Parathyroid adenoma (tissue), 2 donors: ENCODE measurements around the gene BPIFB6.

Experiments
- H2AFZ ChIP-seq: fragments of 300-600 bp; sonication (generic); one replicate; pipeline ENCODE4 v1.7.0; 2017; ENCODE audit warnings: antibody characterized with exemption, mild to moderate bottlenecking
- H3K27ac ChIP-seq: fragments of 300-600 bp; sonication (generic); one replicate; pipeline ENCODE4 v1.7.0; 2017
- H3K27me3 ChIP-seq: fragments of 300-600 bp; sonication (generic); one replicate; pipeline ENCODE4 v1.7.0; 2017; ENCODE audit warnings: low read length; ENCODE audit not compliant: control insufficient read depth, insufficient read depth
- H3K36me3 ChIP-seq: fragments of 300-600 bp; sonication (generic); one replicate; pipeline ENCODE4 v1.7.0; 2017; ENCODE audit warnings: low read length; ENCODE audit not compliant: control insufficient read depth, insufficient read depth
- H3K4me1 ChIP-seq: fragments of 300-600 bp; sonication (generic); one replicate; pipeline ENCODE4 v1.7.0; 2017; ENCODE audit warnings: control low read depth
- H3K4me2 ChIP-seq: fragments of 300-600 bp; sonication (generic); one replicate; pipeline ENCODE4 v1.7.0; 2017; ENCODE audit warnings: low read length
- H3K4me3 ChIP-seq: fragments of 300-600 bp; sonication (generic); one replicate; pipeline ENCODE4 v1.7.0; 2017; ENCODE audit warnings: low read depth, low read length
- H3K79me2 ChIP-seq: fragments of 300-600 bp; sonication (generic); one replicate; pipeline ENCODE4 v1.7.0; 2017; ENCODE audit warnings: control low read depth
- H3K9ac ChIP-seq: fragments of 300-600 bp; sonication (generic); one replicate; pipeline ENCODE4 v1.7.0; 2017; ENCODE audit warnings: mild to moderate bottlenecking
- H3K9me3 ChIP-seq: fragments of 300-600 bp; sonication (generic); one replicate; pipeline ENCODE4 v1.7.0; 2017; ENCODE audit warnings: low read length; ENCODE audit not compliant: control insufficient read depth
- TF ChIP-seq, protein P1 (sequence below): fragments of 300-600 bp; sonication (generic); IDR thresholded peaks from one replicate; pipeline ENCODE4 v1.7.0; 2017; ENCODE audit warnings: antibody characterized with exemption, mild to moderate bottlenecking
- donor health status: primary hyperparathyroidism.

BPIFB6 gene

DNA sequence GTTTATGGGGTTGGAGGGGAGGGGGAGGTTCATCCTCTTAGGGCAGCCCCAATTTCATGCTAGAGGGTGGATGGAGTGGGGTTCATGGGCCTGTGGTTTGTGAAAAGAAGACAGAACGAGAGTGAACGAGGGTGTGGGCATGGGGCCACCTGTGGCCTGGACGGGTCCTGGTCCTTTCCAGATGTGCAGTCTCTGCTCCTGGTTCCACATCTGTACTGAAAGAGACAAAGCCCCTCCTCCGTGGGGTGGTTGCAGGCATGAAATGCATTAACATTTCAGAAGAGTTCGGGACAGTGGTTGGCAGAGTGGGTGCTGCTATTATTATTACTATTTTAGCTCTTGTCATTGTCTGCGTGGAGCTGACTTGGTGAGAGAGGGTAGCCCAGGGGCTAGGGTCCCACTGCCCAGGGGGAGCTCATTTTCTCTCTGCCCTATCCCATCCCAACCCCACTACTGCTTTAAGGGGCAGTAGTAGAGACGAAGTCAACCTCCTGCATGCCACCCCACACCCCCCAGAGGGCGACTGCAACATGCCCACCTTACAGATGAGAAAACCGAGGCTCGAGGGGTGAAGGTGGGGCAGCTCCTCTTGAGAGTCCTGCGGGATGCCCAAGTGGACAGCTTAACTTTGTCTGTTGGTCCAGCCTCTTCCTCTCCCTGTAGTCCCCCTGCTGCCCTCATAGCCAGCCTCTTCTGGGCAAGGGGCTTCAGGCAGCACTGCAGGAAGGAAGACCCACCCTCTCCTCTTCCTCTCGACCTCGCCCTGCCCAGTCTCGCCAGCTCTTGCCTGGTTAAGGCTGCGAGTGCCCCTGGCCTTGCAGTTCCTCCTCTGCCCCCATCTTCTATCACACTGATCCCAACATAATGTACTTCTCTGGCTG, 15.5 kb upstream of the BPIFB6 start:
- Histone ChIP-seq H3K9ac (no peak overlapping the region), H3K4me1 (no peaks in the 10 kb centered on the region), H3K79me2 (no peaks in the 10 kb centered on the region), H3K9me3 (no peaks in the 10 kb centered on the region), H3K27ac (no peak overlapping the region), H2AFZ (no peak overlapping the region), H3K36me3 (no peaks in the 10 kb centered on the region), H3K4me2 (no peak overlapping the region), H3K4me3 (no peak overlapping the region), H3K27me3 (no peaks in the 10 kb centered on the region)
- TF ChIP-seq, protein P1, sequence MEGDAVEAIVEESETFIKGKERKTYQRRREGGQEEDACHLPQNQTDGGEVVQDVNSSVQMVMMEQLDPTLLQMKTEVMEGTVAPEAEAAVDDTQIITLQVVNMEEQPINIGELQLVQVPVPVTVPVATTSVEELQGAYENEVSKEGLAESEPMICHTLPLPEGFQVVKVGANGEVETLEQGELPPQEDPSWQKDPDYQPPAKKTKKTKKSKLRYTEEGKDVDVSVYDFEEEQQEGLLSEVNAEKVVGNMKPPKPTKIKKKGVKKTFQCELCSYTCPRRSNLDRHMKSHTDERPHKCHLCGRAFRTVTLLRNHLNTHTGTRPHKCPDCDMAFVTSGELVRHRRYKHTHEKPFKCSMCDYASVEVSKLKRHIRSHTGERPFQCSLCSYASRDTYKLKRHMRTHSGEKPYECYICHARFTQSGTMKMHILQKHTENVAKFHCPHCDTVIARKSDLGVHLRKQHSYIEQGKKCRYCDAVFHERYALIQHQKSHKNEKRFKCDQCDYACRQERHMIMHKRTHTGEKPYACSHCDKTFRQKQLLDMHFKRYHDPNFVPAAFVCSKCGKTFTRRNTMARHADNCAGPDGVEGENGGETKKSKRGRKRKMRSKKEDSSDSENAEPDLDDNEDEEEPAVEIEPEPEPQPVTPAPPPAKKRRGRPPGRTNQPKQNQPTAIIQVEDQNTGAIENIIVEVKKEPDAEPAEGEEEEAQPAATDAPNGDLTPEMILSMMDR, result no peak

DNA sequence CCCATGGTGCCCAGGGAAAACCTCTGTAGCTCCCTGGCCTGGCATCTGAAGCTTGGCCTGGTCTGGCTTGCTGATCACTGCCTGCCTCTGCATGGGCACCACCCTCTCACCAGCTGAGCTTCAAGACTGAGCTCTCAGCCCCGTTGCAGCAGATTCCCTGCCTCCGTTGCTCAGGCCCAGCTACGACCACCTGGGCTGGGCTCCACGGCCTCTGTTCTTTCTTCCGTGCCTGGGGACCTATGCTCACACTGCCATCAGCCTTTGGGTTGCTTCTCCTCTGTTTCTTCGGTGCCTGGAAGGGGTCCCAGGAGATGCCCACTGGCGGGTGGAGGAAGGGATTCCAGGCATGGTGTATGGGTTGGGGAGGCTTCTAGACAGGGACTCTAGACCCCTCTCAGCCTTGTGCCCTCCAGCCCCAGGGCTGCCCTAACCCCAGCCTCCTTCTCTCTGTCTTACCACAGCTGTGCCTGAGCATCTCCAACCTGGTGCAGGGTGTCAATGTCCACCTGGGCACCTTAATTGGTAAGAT, 14.8 kb upstream of the BPIFB6 start:
- Histone ChIP-seq H3K4me1 (no peaks in the 10 kb centered on the region), H3K9ac (no peak overlapping the region), H3K27ac (no peak overlapping the region), H3K79me2 (no peaks in the 10 kb centered on the region), H2AFZ (no peak overlapping the region), H3K9me3 (no peaks in the 10 kb centered on the region), H3K4me2 (no peak overlapping the region), H3K4me3 (no peak overlapping the region), H3K27me3 (no peaks in the 10 kb centered on the region), H3K36me3 (no peaks in the 10 kb centered on the region)
- TF ChIP-seq, protein P1, result no peak

DNA sequence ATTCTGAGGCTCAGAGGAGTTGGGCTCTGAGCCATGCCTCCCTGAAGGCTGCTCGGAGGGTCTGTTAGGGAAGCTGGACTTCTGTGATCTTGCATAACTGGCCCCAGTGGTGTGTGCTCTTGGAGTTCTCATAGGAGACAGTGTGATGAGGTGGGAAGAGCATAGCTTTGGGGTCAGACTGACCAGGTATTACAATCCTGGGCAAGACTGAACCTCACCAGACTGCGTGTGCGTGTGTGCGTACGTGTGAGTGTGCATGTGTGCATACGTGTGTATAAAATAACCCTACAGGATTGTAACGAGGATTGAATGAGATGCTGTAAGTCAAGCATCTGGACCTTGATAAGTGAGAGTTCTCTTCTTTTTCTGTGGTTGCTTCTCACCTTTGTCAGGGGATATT, 13.9 kb upstream of the BPIFB6 start:
- no peak overlapping the region for H3K4me2 ChIP-seq
- no peaks in the 10 kb centered on the region for H3K27me3 ChIP-seq
- H3K36me3 ChIP-seq, result no peaks in the 10 kb centered on the region
- no peak overlapping the region for H3K27ac ChIP-seq
- no peaks in the 10 kb centered on the region for H3K79me2 ChIP-seq
- H3K9ac ChIP-seq, result no peak overlapping the region
- H3K9me3 ChIP-seq, result no peaks in the 10 kb centered on the region
- TF ChIP-seq, protein P1, result no peak
- H3K4me3 ChIP-seq, result no peak overlapping the region
- H2AFZ ChIP-seq, result no peak overlapping the region
- H3K4me1 ChIP-seq, result no peaks in the 10 kb centered on the region

DNA sequence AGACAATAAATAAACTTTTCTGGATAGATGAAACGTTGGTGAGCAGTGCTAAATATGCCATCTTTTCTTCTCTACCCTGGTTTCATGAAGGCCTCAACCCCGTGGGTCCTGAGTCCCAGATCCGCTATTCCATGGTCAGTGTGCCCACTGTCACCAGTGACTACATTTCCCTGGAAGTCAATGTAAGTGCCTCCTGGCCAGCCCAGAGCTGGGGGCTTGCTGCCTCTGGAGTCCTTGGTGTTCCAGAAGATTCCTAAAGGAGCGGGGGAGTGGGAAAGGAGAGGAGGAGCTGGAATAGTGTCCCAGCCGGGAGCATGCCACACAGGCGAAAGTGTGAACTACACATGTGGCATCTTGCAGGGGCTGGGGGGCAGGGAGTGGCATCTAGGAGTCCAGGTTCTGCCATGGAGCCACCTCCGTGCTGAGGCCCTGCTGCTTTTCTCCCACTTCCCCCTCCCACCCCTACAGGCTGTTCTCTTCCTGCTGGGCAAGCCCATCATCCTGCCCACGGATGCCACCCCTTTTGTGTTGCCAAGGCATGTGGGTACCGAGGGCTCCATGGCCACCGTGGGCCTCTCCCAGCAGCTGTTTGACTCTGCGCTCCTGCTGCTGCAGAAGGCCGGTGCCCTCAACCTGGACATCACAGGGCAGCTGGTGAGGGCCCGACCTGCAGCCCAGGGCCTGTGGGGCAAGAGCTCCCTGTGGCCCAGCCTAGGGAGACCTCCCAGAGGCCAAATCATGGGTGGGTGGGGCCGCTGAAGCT, 13.1 kb upstream of the BPIFB6 start:
- no peaks in the 10 kb centered on the region for H3K27me3 ChIP-seq
- no peaks in the 10 kb centered on the region for H3K4me1 ChIP-seq
- H3K27ac ChIP-seq, result no peak overlapping the region
- no peaks in the 10 kb centered on the region for H3K79me2 ChIP-seq
- no peaks in the 10 kb centered on the region for H3K9me3 ChIP-seq
- no peaks in the 10 kb centered on the region for H3K36me3 ChIP-seq
- no peak overlapping the region for H3K4me3 ChIP-seq
- TF ChIP-seq, protein P1, result no peak
- no peak overlapping the region for H3K9ac ChIP-seq
- H2AFZ ChIP-seq, result no peak overlapping the region
- no peak overlapping the region for H3K4me2 ChIP-seq
